Measurements from ENCODE around the gene MDM2. TPM values are rescaled to one million over a fixed set of nuclear protein-coding genes. Genes with fewer than 3 reads are reported as not detected.

The MDM2 gene
- 38.1 TPM for total RNA-seq
- long read RNA-seq, full-length matches to known transcripts: 1 of 1 reads
- long read RNA-seq, partial matches to known transcripts: 0 of 1 reads
- long read RNA-seq, other reads (novel, unspliced or antisense): 0 of 1 reads

GRCh38 chr12:68807576-68808387, at the start of gene MDM2:
MDM2 (plus strand) TSS chr12:68808177; CDS start chr12:68808478, 301 bp downstream.
- DNase-seq: peak; percentile 97
- intact Hi-C loops (cut with DNase I): no loop called here

GRCh38 chr12:68759852-68760251, 48.1 kb upstream of the MDM2 start:
- intact Hi-C loops (cut with DNase I): no loop called here
- DNase-seq: no peak
- no peak for ATAC-seq (ENCODE audit: poor library complexity)

More at GRCh38 chr12:68807576-68808387, at the start of gene MDM2:
- peak; percentile 98 for ATAC-seq (ENCODE audit: poor library complexity)

- DNase-seq: no peak
- ATAC-seq (ENCODE audit: poor library complexity): no peak
- intact Hi-C loops (cut with DNase I): no loop called here
Observed at GRCh38 chr12:68760806-68761441, 47.1 kb upstream of the MDM2 start.

GRCh38 chr12:68761442-68761812, 46.5 kb upstream of the MDM2 start:
- intact Hi-C loops (cut with DNase I): no loop called here
- DNase-seq (no peak), ATAC-seq (ENCODE audit: poor library complexity) (no peak)

- ATAC-seq (ENCODE audit: poor library complexity): no peak
- intact Hi-C loops (cut with DNase I): no loop called here
- DNase-seq: no peak
Observed at GRCh38 chr12:68761901-68762630, 45.9 kb upstream of the MDM2 start.

GRCh38 chr12:68762691-68763090, 45.3 kb upstream of the MDM2 start:
- no peak for ATAC-seq (ENCODE audit: poor library complexity)
- DNase-seq: no peak
- intact Hi-C loops (cut with DNase I): no loop called here

- intact Hi-C loops (cut with DNase I): no loop called here
- DNase-seq (no peak), ATAC-seq (ENCODE audit: poor library complexity) (no peak)
Observed at GRCh38 chr12:68765696-68766095, 42.3 kb upstream of the MDM2 start.

- intact Hi-C loops (cut with DNase I): no loop called here
- ATAC-seq (ENCODE audit: poor library complexity): no peak
Observed at GRCh38 chr12:68766646-68767045, 41.3 kb upstream of the MDM2 start.

GRCh38 chr12:68767191-68767590, 40.8 kb upstream of the MDM2 start:
- intact Hi-C loops (cut with DNase I): no loop called here
- no peak for ATAC-seq (ENCODE audit: poor library complexity)

More at GRCh38 chr12:68766646-68767045, 41.3 kb upstream of the MDM2 start:
- DNase-seq: no peak

GRCh38 chr12:68768431-68768939, 39.5 kb upstream of the MDM2 start:
- no peak for DNase-seq
- no peak for ATAC-seq (ENCODE audit: poor library complexity)
- intact Hi-C loops (cut with DNase I): no loop called here

More at GRCh38 chr12:68767191-68767590, 40.8 kb upstream of the MDM2 start:
- DNase-seq: no peak

- intact Hi-C loops (cut with DNase I): no loop called here
- DNase-seq (no peak), ATAC-seq (ENCODE audit: poor library complexity) (no peak)
Observed at GRCh38 chr12:68769941-68770340, 38.0 kb upstream of the MDM2 start.

- intact Hi-C loops (cut with DNase I): no loop called here
- no peak for DNase-seq
- ATAC-seq (ENCODE audit: poor library complexity): no peak
Observed at GRCh38 chr12:68771223-68771925, 36.6 kb upstream of the MDM2 start.

GRCh38 chr12:68772714-68773113, 35.3 kb upstream of the MDM2 start:
- intact Hi-C loops (cut with DNase I): no loop called here
- DNase-seq: no peak
- ATAC-seq (ENCODE audit: poor library complexity): no peak

GRCh38 chr12:68773582-68773981, 34.4 kb upstream of the MDM2 start:
- no peak for DNase-seq
- no peak for ATAC-seq (ENCODE audit: poor library complexity)
- intact Hi-C loops (cut with DNase I): no loop called here

GRCh38 chr12:68775121-68775630, 32.8 kb upstream of the MDM2 start:
- ATAC-seq (ENCODE audit: poor library complexity): no peak
- intact Hi-C loops (cut with DNase I): no loop called here
- DNase-seq: no peak

- DNase-seq (no peak), ATAC-seq (ENCODE audit: poor library complexity) (no peak)
- intact Hi-C loops (cut with DNase I): no loop called here
Observed at GRCh38 chr12:68776976-68777610, 30.9 kb upstream of the MDM2 start.

- DNase-seq (no peak), ATAC-seq (ENCODE audit: poor library complexity) (no peak)
- intact Hi-C loops (cut with DNase I): no loop called here
Observed at GRCh38 chr12:68779280-68779679, 28.7 kb upstream of the MDM2 start.

- intact Hi-C loops (cut with DNase I): no loop called here
- DNase-seq (no peak), ATAC-seq (ENCODE audit: poor library complexity) (no peak)
Observed at GRCh38 chr12:68780731-68781130, 27.2 kb upstream of the MDM2 start.

Data from Right ventricle myocardium superior (tissue), 1 donor.